ENCODE results near the gene ST8SIA2.
"Not testable (repeated sequence)": the region's sequence is repeated elsewhere in the genome, so short reads cannot be mapped to it uniquely, and the experiment has no call there.

The ST8SIA2 gene

DNA sequence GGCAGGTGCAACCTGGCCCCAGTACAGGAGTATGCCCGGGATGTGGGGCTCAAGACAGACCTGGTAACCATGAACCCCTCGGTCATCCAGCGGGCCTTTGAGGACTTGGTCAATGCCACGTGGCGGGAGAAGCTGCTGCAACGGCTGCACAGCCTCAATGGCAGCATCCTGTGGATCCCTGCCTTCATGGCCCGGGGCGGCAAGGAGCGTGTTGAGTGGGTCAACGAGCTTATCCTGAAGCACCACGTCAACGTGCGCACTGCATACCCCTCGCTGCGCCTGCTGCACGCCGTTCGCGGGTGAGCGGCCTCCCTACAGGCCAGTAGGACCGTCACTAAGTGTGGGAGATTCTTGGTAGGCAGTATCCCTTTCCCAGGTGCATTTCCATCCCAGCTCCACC is 51.0 kb downstream of the ST8SIA2 start:
- DNase-seq = no peak

DNA sequence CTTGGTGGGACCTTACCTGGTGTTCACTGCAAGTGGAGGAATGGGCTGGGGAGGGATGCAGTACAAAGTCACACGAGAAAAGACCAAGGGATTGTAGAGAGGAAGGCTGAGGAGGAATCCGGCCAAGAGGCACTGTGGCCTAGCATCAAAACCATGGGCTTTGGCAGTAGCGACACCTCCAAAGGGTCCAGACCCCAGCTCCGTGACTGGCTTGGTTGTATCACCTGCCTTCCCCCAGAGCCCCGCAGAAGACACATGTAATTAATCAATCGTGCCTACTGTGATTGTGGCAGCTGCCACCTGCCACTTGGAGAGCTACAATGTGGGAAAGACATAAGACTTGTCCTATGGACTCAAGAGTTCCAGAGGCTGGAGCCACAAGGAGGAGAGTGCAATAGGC is 54.7 kb downstream of the ST8SIA2 start:
- DNase-seq = no peak

DNA sequence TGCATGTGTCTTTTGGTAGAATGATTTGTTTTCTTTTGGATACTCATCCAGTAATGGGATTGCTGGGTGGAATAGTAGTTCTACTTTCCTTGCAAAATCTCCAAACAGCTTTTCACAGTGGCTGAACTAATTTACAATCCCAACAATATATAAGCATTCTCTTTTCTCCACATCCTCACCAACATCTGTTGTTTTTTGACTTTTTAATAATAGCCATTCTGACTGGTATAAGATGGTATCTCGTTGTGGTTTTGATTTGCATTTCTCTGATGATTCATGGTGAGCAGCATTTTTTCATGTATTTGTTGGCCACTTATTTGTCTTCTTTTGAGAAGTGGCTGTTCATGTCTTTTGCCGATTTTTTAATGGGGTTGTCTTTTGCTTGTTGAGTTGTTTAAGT is 55.8 kb downstream of the ST8SIA2 start:
- DNase-seq = no peak

DNA sequence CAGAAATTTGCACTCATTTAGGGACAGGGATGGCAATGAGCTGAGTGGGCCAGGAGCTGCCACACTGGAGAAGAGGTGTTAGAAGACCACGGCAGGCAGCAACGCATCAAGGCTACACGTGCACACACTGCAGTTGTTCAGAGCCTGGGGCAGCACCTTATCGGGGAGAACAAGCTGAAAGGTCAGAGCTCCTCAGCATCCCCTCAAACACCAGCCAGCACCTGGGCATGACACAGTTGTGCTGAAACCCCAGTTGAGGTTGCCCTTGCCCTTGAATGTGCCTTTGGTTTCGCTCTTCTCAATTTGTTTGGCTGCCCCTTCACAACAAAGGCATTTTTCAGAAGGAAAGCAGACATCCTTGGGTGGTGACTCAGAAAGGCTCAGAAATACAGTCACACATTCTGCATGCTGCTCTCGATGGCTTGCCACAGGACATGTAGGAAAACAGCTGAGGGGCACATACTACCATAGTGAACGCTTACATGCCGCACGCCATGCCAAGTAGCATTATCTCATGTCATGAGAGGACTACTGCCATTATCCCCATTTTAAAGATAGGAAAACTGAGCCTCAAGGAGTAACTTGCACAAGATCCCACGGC is 57.6 kb downstream of the ST8SIA2 start:
- DNase-seq = no peak

DNA sequence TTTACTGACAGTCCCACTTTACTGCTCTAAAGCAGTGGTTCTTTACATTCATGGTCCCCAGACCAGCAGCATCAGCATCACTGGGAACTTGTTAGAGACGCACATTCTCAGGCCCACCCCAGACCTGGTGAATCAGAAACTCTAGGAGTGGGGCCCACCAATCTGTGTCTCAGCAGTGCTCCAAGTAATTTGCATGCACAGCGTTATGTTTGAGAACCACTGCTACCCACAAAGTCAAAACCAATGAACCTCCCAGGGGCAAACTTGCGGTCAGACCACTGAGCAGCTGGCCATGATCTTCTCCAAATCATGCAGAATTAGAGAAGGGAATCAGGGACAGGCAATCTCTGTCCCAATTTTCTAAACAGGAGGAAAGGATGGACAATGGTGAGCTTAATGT is 58.5 kb downstream of the ST8SIA2 start:
- DNase-seq = no peak

DNA sequence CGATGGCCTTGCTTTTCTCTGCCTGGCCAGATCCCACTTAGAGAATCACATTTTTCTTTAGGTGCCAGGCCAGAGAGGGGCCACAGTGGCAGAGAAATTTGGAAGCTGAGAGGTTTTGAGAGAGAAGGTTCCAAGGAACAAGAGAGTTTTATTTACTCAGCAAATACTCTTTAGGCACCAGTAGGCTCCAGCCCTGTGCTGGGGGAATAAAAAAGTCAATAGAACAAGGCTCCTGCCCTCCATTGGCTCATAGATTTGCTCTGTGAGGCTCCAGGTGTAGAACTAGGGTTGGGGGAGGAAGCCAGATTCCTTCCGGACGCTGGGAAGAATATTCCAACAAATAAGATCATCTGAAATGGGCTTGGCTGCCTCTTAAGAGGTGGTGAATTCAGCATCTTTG is 59.9 kb downstream of the ST8SIA2 start:
- DNase-seq = no peak

DNA sequence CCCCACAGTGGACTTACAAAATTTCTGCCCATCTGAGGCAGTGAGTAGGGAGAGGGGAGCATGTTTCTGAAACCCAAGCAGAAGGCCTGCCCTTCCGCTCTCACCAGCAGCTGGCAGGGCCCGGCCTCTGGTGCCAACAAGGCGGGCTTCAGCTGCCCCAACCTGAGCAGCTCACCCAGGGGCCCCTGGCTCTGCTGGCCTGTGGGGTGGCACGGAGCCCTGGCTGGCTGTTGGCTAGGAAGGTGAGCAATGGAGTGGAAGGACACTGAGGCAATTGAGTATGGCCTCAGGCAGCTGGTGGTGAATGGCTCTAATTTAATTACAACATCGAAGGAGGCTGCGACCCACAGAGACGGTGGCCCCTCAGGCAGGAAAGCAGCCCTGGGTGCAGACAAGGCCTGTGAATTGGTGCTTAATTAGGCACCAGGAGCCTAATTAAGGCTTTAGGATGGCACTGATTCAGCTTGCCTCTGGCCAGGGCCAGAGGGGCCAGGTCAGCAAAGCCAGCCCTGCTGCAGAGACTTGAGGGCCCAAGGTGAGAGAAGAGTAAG is 60.9 kb downstream of the ST8SIA2 start:
- no peak for DNase-seq

DNA sequence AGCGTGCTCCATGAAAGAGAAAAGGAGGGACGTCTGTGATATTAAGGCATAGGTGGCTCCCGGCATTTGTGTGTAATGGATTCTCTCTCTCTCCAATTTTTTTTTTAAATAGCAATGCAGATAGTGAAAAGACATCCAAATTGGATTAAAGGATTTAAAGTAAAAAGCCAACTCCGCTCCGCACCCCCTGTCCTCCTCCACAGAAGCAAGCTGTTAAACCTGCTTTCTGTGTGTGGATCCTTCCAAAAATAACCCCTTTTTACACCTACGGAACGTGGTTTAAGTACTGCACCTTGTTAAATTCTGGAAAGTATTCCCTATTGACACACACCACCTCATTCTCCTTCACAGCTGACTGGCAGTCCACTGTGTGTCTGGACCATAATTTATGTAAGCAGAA is 61.6 kb downstream of the ST8SIA2 start:
- DNase-seq = no peak

DNA sequence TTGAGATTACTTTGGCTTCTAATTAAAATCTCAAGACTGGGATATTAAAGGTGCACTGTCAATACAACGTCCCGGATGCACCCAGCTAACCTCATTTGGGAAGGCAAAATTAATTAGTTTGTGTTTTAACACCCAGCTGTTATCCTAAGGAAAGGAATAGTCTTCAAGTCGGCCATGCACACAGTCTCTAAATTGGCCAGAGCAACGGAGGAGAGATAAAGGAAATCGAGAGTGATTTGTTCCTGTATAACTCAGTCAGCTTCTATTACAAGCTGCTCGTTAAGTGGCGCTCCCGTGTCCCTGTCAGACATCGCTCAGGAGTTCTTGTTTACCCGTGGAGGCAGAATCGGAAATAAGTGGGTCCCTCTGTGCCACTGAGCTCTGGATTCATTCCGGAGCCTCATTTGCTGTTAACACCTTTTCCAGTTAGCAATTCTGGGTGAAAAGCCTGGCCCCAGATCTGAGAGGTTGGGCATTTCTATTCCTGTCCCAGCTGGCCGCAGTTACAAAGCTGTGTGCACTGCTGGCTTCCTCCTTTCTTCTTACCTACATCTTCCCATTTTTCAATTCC is 63.9 kb downstream of the ST8SIA2 start:
- no peak for DNase-seq

DNA sequence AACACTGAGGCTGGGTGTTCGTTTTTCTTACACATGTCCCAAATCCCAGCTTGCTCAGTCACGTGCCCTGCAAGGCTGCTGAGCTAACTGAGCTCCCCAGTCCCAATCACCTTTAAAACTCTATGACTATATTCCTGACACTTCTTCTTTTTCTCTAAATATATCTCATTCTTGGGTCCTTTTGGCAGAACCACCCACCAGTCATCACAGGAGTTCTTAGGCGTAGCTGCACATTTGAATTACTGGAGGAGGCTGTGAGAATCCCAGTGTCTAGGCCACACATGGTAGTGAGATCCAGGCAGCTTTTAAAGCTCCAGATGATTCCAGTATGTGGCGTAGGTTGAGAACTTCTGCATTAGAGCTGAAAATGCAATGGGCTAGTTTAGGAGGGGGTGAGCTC is 66.3 kb downstream of the ST8SIA2 start:
- DNase-seq = no peak

DNA sequence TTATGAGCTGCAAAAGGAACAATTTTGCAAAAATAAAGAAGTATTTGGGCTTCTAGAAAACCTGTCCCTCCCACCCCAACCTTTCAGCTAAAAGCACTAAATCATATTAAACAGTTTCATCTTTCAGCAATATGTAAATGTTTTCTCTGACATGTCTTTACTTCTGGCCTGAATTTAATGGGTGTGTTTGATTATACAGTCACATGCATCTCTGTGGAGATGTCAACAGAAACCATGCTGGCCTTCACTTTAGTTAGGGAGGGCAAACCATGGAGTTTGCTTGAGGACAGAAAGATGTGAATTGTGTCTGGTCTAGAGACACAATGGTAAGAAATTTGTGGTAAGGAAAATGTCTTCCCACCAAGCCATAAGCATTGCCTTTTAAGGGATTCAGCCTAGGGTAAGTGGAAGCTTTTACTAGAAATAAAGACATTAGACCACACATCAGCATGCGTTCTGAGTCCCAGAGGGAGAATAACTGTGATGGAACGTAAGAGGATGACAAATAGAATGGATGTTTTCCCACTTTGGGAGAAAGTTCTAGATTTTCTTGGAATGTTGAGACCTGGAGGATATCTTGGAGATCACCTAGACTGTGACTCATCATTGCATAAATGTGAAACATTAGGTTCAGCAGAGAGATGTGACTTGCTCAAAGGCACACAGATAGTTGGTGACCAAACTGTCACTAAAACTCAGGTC is 68.9 kb downstream of the ST8SIA2 start:
- DNase-seq = no peak

DNA sequence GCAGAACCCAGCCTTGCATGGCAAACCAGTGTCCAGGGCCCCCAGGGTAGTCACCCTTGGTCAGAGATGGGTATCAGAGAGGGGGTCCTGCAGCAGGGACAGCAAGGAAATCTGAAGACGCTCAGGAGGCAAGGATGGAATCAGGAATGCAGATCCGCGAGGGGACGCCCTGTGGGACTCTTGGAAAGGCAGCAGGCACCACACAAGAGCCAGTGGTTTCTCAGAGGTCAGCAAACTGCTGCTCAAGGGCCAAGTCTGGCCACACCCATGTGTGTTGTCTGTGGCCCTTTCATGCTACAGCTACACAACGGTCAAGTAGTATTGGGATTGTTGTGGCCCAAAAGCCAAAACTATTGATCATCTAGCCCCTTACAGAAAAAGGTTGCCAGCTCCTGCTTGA is 69.7 kb downstream of the ST8SIA2 start:
- no peak for DNase-seq

DNA sequence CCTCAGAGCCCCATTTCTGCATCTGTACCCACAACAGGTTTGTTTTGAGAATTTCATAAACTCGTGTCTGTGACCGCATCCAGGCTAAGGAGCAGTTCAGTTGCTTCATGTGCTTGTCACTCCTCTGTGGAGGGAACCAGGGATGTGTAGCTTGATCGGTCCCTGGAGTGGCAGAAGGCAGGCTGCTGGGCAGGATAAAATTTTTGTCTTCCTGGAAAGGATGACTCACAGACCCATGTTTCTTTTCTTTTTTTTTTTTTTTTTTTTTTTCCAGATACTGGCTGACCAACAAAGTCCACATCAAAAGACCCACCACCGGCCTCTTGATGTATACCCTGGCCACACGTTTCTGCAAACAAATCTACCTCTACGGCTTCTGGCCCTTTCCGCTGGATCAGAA is 70.1 kb downstream of the ST8SIA2 start:
- no peak for DNase-seq

DNA sequence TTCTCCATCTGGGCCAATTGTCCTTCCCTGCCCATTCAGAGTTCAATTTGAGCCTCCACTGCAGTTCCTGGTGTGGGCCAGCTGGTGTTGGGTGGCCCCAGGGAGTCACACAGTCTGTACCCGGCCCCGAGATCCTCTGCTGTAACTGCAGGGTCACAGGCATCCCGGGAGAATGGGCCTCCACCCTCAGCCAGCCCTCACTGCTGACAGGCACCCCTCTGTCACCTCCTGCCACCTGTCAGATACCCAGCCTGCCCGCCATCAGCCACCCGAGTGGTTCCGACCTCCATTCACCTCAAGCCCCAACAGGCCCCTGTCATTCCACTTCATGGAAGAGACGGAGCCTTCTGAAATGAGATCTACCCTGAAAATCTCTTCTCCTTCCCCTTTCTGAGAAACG is 73.2 kb downstream of the ST8SIA2 start:
- no peak for DNase-seq

DNA sequence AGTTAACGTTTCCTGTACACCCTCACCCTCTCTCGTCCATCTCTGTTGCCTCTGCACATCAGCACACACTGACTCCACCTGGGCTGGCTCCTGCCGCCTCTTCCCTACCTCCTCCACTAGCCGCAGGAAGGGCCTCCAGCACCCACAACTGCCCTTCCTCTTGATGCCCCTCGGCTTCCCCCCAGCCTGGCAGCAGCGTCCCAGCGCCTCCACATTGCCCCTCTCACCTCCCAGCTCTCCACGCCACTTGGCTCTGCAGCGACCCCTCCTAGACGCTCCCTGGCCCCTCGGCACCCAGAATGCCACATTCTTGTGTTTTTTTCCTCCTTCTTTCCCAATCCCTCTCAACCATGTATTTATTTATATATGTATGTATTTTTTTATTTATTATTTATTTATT is 73.6 kb downstream of the ST8SIA2 start:
- DNase-seq = no peak

DNA sequence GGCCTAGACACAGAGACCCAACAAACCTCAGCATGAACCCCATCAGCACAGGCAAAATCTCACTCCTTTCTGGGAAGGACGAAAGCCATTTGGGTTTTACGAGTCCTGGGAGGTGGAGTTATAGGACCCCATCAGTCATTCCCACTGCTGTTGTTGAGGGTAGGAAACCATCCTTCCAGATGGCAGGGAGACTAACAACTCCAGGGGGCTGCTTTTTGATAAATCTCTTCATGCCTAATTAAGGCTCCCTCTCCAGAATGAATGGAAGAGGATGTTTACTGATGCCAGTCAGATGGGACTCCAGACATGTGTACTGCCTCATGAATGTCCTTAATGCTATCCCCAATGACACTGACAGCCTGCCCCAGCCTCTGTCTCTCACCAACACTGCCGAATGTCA is 75.3 kb downstream of the ST8SIA2 start:
- DNase-seq = no peak

DNA sequence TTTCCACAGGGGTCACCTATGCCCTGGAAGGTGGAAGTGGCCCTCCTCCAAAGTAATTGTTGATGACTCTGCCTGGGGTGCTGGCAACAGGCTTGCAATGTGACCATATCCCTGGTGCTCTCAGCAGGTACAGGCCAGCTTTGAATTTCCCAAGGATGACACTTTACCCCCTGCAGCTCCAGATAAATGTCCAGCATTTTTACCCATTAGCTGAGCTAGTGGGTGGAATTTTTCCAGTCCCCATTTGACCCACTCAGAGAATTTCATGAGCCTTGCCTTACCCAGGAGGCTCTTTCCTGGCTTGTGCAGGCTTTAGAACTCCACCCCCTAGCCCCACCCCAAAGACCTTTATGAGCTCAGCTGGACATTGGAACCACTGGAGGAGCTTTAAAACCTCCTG is 77.6 kb downstream of the ST8SIA2 start:
- no peak for DNase-seq

DNA sequence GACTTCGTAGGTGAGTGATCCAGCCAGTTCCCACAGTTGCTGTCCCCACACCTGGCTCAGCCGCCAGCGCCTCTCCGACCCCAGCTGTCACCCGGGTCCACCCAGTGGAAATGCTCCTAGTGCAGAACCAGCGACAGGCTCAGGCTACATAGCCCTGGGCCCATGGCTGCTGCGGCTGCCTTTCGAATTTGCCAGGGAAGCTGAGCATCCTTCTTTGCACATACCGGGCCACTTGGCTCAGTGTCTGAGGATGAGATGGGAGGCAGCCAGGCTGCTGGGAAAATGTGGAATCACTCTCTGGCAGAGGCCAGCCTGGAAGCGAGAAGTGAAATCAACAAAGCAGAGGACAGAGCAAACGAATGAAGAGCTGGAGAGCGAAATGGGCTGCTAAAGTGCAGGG is 80.1 kb downstream of the ST8SIA2 start:
- DNase-seq = no peak

DNA sequence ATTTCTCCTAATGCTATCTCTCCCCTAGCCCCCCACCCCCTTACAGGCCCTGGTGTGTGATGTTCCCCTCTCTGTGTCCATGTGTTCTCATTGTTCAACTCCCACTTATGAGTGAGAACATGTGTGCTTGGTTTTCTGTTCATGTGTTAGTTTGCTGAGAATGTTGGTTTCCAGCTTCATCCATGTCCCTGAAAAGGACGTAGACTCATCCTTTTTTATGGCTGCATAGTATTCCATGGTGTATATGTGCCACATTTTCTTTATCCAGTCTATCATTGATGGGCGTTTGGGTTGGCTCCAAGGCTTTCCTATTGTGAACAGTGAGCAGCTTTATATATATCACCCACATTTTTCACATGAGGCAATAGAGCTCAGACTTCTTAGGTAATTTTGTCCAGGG is 86.0 kb downstream of the ST8SIA2 start:
- not testable (repeated sequence) for DNase-seq

DNA sequence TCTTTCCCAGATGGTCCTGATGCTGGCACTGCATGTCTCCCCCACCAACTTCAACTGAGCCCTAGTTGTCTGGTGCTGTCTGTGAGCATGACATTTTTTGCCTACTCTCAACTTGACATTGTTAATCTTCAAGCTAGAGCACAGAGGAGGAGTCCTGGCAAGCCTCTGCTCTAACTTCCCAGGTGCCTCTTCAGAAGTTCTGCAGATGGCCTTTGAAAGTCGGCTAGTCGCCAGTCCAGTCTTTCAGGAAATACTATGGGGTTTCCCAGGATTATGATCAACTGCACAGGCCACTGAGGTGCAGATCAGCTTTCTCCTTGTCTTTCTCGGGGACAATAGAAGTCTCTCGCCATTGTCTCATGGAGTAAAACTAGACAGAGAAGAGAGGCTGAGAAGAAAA is 86.7 kb downstream of the ST8SIA2 start:
- no peak for DNase-seq

DNA sequence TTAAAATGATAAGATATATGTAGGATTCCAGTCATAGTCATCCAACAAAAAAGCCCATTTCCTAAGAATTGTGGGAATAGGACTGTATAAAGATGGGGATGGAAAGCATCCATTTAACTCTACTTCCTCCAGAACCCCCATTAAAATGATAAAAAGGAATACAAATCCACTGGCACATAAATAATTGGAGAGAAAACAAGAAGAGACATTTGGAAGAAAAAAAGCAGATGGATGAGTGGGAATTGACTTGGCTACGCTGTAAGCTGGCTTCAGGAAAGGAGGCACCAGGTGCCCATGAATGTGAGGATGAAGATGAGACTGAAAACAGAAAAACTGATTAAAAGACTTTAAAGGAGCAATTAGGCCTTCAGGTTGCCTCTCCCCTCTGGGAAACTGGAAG is 91.8 kb downstream of the ST8SIA2 start:
- no peak for DNase-seq

DNA sequence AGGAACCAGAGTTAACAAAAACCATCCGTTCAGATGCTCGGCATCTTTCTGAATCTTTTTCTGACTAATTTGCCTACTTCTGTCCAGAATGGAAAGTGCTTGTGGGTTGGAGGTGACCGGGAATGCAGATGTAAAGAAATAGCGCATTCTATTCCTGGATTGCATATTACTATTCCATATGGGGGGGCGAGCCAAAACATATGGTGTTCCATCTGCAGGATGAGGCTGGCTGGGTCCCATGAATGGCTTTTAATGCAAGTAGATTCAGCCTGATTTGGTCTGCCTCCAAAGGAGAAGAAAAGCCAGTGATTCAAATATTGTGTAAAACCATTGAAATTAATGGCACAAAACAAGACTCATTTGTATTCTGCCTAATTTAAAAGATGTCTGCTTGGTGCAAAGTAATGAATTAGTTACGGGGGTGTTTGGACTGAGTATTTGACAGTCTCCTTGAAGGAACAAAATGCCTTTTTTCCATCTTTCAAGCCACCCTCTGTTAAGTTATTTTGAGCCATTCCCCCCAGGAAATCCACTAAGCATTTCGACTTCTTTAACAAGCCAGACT is 99.0 kb downstream of the ST8SIA2 start:
- no peak for DNase-seq

DNA sequence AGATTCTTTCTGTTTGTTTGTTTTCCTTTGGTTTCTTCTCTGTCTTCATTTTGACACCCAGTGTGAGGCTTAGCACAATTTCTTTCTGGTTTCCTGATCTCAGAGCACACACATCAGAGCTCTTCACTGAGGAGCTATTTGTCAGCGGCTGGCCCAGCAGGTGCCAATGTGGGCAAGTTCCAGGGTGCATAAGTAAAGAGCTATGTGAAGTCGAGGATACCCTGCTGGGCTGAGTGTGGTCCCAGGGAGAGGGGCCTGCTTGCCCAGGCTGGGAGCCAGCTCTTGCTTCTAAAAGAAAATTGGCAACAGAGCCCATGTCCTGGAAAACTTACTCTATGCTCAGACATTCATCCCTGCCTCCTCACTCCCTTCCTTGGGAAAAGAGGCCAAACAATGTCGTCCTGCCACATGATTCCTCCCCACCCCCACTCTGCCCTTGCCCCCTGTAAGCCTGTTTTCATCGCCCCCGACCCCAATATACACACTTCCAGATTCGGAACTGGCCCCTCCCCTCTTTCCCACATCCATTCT is 101.2 kb downstream of the ST8SIA2 start:
- DNase-seq = no peak

DNA sequence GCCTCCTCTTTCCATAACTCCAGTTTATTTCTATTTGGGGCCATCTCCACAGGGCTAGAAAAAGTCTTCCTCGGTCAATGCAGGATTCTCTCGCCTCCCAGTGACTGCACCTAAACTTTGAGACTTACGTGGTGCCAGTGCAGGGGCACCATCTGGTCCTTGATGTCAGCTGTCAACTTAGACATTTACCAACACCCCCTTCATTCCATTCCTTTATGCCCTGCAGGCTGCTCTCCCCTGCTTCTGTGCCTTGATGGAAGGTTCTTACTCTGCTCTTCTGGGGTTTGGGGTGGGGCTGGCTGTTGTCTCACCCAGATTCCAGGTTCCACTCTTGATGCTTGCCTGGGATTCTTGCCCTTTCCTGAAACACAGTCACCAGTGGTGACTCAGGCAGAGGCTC is 101.8 kb downstream of the ST8SIA2 start:
- DNase-seq = no peak

All from NCI-H146 (cell line).